Lower leg skin (tissue), 4 donors: Measurements from ENCODE around the gene C5orf58. TPM values are rescaled to one million over a fixed set of nuclear protein-coding genes. Genes with fewer than 3 reads are reported as not detected.

ENCODE experiments used
- DNase-seq, 2 donors: peaks; one replicate each; pipeline ENCODE4 v3.0.0-alpha.2; 2019; ENCODE audit warnings: low spot score in 2 of 2
- H3K4me3 ChIP-seq: fragments of 200-600 bp; sonication (generic); 2 replicates; pipeline ENCODE4 v1.5.1; 2017; ENCODE audit warnings: mild to moderate bottlenecking, low read depth; ENCODE audit not compliant: poor library complexity, severe bottlenecking
- CTCF ChIP-seq, 3 donors: fragments of 450-650 bp; IDR thresholded peaks; one replicate each; pipeline ENCODE4 v1.5.1; 2016; ENCODE audit warnings: antibody characterized with exemption in 3 of 3, mild to moderate bottlenecking in 3 of 3, moderate library complexity in 2 of 3
- POLR2A ChIP-seq, 2 donors: fragments of 450-650 bp; IDR thresholded peaks; one replicate each; pipeline ENCODE4 v1.6.1; 2016 to 2017; ENCODE audit warnings: antibody characterized with exemption in 2 of 2, mild to moderate bottlenecking in 1 of 2, moderate library complexity in 1 of 2
- WGBS, 2 donors: methylation state at CpG; one replicate each; pipeline ENCODE4 v1.1.5; 2018; 5-methylcytosine and 5-hydroxymethylcytosine counted together
- intact Hi-C: fragments of 100-400 bp; cut with DNase I; formaldehyde crosslinking; loops from one replicate; pipeline ENCODE4 v1.15.0; 2023; ENCODE audit warnings: low total_unique reads
- total RNA-seq, 4 donors: library from RNA; depleted of rRNA; stranded (reverse); fragments of >200 nt; gene quantifications; one replicate each; pipeline ENCODE4 v1.1.0, GENCODE V29; 2016

C5orf58 gene
- total RNA-seq, 4 donors from 2014 or later, result 0.19 TPM; not detected in 3

DNA sequence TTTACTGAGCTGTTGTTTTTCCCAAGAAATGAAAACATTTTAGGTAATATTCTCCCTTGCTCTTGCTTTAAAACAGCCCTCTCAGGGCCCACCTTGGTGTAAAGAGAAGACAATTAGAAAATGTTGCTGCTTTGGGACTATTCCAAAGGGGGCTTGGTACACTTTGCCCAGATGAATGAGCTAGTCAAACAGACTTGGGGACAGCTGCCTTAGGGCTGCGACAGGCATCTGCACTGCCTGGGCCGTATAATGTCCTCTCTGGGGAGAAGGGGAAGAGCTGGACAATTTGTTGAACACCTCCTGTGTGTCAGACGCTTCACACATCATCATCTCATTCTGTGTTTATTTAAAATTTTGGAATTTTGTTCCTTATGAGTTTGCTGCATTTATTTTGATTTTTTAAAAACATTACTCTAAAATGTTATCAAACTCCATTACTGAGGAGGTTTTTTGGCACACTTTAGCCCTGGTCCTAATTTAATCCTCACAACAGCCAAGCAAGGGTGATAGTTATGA is 28.8 kb downstream of the C5orf58 start:
- DNase-seq, result no peak
- WGBS, 2 donors, result 89 to 95% methylated on average over 3 of the region's 3 CpGs
- intact Hi-C loops, result no loop called here
- no peak for TF ChIP-seq POLR2A (IDR thresholded peaks at IDR 0.05)
- no peak for TF ChIP-seq CTCF (IDR thresholded peaks at IDR 0.05)
- H3K4me3 ChIP-seq, result no peak overlapping the region

- no peak for DNase-seq
- TF ChIP-seq POLR2A (IDR thresholded peaks at IDR 0.05), result no peak
- no peak for TF ChIP-seq CTCF (IDR thresholded peaks at IDR 0.05)
- WGBS, 2 donors, result 84 to 87% methylated on average over 15 of the region's 15 CpGs
- intact Hi-C loops, result no loop called here
- H3K4me3 ChIP-seq, result no peak overlapping the region
These were observed 29.6 kb downstream of the C5orf58 start for GRCh38 chr5:170262061-170263045.

GRCh38 chr5:170263906-170264305 is 31.1 kb downstream of the C5orf58 start:
- no peak overlapping the region for H3K4me3 ChIP-seq
- WGBS, 2 donors, result 64 to 67% methylated on average over 4 of the region's 4 CpGs
- no peak for DNase-seq
- intact Hi-C loops, result no loop called here
- no peak for TF ChIP-seq POLR2A (IDR thresholded peaks at IDR 0.05)
- no peak for TF ChIP-seq CTCF (IDR thresholded peaks at IDR 0.05)

DNA sequence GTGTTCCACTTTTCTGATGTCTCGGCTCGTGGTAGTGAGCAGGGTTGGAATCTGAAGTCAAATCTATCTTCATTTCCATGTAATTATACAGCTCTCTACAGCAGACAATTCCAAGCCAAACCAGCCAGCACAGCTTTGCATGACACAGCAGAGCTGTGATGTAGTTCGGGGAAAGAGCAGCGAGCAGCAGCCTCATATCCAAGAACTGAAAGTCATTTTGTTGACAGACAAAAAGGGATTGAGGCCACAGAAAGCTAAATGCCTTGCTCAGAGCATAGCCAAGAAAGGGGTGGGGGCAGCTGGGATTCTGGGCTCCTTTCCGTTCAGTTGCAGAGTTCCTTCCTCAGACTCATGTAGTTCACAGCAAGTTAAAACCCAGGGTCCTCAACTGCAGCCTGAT is 32.7 kb downstream of the C5orf58 start:
- TF ChIP-seq POLR2A (IDR thresholded peaks at IDR 0.05) (no peak), CTCF (IDR thresholded peaks at IDR 0.05) (no peak)
- 25 to 27% methylated on average over 5 of the region's 5 CpGs for WGBS, 2 donors
- no peak overlapping the region for H3K4me3 ChIP-seq
- peak in 1 of 2 donors; percentile 63 for DNase-seq
- intact Hi-C loops, result no loop called here

DNA sequence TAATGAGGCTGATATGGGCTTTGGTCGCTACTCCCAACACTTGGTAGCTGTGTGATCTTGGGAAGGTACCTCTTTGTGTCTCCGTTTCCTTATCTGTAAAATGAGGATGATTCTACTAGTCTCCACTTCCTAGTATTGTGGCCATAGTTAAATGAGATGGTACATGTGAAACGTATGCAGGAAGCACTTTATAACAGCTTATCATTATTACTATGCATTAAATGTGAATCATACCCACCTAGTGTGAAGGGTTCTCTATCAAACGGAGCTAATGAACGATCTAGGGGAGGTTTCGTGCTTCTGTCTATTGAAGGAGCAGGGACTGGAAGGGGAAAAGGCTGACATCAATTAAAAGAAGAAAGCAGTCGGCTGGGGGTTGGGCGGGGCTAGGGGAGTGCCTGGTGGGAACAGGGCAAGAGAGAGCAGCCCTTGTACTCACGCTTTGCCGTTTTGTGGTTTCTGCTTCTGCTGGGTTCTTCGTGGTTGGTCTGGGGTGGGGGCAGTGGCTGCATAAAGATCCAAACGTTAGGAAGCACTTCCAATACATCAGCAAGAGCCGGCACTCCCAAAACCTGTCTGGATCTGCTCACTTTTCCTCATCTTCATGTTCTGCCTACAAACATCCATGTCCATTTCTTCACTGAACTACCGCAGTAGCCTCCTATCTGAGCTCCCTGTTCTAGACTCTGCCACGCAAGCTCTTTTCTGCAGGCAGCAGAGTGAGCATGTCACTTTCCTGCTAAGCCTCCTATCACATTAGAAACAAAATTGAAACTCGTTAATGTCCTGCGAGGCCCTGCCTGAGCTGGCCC is 34.0 kb downstream of the C5orf58 start:
- 46 to 52% methylated on average over 17 of the region's 17 CpGs for WGBS, 2 donors
- no peak overlapping the region for H3K4me3 ChIP-seq
- TF ChIP-seq CTCF (IDR thresholded peaks at IDR 0.05) (no peak), POLR2A (IDR thresholded peaks at IDR 0.05) (no peak)
- intact Hi-C loops, result no loop called here
- DNase-seq, result peak in 1 of 2 donors; percentile 51
